ENCODE data around the gene SIGLEC12. TPM values are rescaled to one million over a fixed set of nuclear protein-coding genes. Genes with fewer than 3 reads are reported as not detected.
"Not testable (repeated sequence)": the region's sequence is repeated elsewhere in the genome, so short reads cannot be mapped to it uniquely, and the experiment has no call there.

SIGLEC12 gene
- total RNA-seq, 1 donor from 2014 or later: not detected

DNA sequence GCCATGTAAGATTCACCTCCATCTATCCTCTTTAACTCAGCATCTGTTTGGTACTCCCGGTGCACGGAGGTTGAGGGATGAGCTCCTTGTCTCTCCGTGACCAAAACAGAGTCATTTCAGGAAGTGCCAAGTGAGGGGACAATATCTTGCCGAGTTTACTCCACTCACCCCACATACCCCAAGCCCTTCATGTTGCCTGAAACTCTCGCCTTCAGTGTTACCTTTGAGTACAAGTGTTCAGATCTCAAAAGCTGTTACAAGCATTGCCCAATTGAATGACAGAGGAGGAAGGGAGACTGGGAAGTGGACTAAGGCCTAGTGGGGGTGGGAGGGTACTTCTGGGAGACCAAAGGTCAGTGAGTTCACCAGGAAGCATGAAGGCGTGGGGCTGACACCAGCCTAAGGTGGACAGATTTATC is 6.0 kb upstream of the SIGLEC12 start:
- Mint-ChIP-seq H3K4me1 (no peaks in the 10 kb centered on the region), H3K36me3 (no peaks in the 10 kb centered on the region), H3K27ac (no peak overlapping the region), H3K9me3 (peaks cover 62% of the 10 kb centered on the region), H3K27me3 (ENCODE audit: low read depth) (no peaks in the 10 kb centered on the region), H3K4me3 (no peak overlapping the region)
- DNase-seq (ENCODE audit: low spot score in 2 of 2, unreplicated experiment in 2 of 2): no peak
- no peak for TF ChIP-seq CTCF (IDR thresholded peaks at IDR 0.05; ENCODE audit: unreplicated experiment)

GRCh38 chr19:51507192-51507591 is 5.6 kb upstream of the SIGLEC12 start:
- no peak for DNase-seq (ENCODE audit: low spot score in 2 of 2, unreplicated experiment in 2 of 2)
- H3K36me3 Mint-ChIP-seq: no peaks in the 10 kb centered on the region
- no peak for TF ChIP-seq CTCF (IDR thresholded peaks at IDR 0.05; ENCODE audit: unreplicated experiment)
- H3K27me3 Mint-ChIP-seq (ENCODE audit: low read depth): no peaks in the 10 kb centered on the region
- no peak overlapping the region for H3K27ac Mint-ChIP-seq
- peaks cover 65% of the 10 kb centered on the region for H3K9me3 Mint-ChIP-seq
- H3K4me3 Mint-ChIP-seq: no peak overlapping the region
- no peaks in the 10 kb centered on the region for H3K4me1 Mint-ChIP-seq

- H3K9me3 Mint-ChIP-seq: peaks cover 69% of the 10 kb centered on the region
- no peak overlapping the region for H3K4me3 Mint-ChIP-seq
- no peak overlapping the region for H3K27ac Mint-ChIP-seq
- no peak for DNase-seq (ENCODE audit: low spot score in 2 of 2, unreplicated experiment in 2 of 2)
- H3K27me3 Mint-ChIP-seq (ENCODE audit: low read depth): no peaks in the 10 kb centered on the region
- H3K4me1 Mint-ChIP-seq: no peaks in the 10 kb centered on the region
- TF ChIP-seq CTCF (IDR thresholded peaks at IDR 0.05; ENCODE audit: unreplicated experiment): no peak
- no peaks in the 10 kb centered on the region for H3K36me3 Mint-ChIP-seq
These were observed 4.3 kb upstream of the SIGLEC12 start for GRCh38 chr19:51505904-51506303.

DNA sequence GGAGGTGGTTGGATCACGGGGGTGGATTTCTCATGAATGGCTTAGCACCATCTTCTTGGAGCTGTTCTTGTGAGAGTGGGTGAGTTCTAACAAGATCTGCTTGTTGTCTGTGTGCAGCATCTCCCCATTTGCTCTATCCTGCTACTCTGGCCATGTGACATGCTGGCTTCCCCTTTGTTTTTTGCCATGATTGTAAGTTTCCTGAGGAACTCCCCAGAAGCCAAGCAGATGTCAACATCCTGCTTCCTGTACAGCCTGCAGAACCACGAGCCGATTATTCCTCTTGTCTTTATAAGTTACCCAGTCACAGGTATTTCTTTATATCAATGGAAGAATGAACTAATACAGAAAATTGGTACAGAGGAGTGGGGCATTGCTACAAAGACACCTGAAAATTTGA is 2.3 kb upstream of the SIGLEC12 start:
- H3K9me3 Mint-ChIP-seq: peaks cover 66% of the 10 kb centered on the region

DNA sequence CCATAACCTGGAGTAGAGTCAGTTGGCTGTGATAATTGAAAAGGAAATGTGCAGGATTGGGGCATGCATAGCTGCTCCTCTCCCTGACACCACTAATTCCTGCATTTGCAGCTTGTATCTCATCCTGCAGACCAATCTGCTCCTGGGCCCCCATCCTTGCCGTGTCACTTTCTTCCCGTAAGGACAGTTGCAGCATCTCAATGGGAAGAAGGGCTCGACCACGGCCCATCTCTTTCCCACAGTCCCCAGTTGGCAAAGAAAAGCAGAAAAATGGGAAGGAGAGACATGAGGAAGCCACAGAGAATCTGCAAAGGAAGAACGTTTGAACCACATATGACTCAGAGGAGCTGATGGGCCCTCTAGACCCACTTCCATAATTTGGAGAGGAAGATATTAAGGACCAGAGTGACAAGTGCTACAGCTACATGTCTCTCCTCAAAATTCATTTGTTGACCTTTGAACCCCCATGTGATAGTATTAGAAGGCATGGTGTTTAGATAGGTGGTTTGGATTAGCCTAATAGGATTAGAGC is 1.8 kb upstream of the SIGLEC12 start:
- no peak overlapping the region for H3K4me3 Mint-ChIP-seq
- no peak overlapping the region for H3K27ac Mint-ChIP-seq
- no peak for DNase-seq (ENCODE audit: low spot score in 2 of 2, unreplicated experiment in 2 of 2)
- H3K9me3 Mint-ChIP-seq: peaks cover 68% of the 10 kb centered on the region
- no peaks in the 10 kb centered on the region for H3K4me1 Mint-ChIP-seq
- H3K27me3 Mint-ChIP-seq (ENCODE audit: low read depth): no peaks in the 10 kb centered on the region
- no peak for TF ChIP-seq CTCF (IDR thresholded peaks at IDR 0.05; ENCODE audit: unreplicated experiment)
- H3K36me3 Mint-ChIP-seq: no peaks in the 10 kb centered on the region

More for the DNA sequence above, 2.3 kb upstream of the SIGLEC12 start:
- no peak for DNase-seq (ENCODE audit: low spot score in 2 of 2, unreplicated experiment in 2 of 2)
- H3K27me3 Mint-ChIP-seq (ENCODE audit: low read depth): no peaks in the 10 kb centered on the region
- H3K36me3 Mint-ChIP-seq: no peaks in the 10 kb centered on the region
- no peak overlapping the region for H3K27ac Mint-ChIP-seq
- no peak for TF ChIP-seq CTCF (IDR thresholded peaks at IDR 0.05; ENCODE audit: unreplicated experiment)
- H3K4me3 Mint-ChIP-seq: no peak overlapping the region
- H3K4me1 Mint-ChIP-seq: no peaks in the 10 kb centered on the region

- H3K27me3 Mint-ChIP-seq (ENCODE audit: low read depth); H3K4me3 Mint-ChIP-seq; H3K36me3 Mint-ChIP-seq; H3K27ac Mint-ChIP-seq; DNase-seq (ENCODE audit: low spot score in 2 of 2, unreplicated experiment in 2 of 2); H3K4me1 Mint-ChIP-seq: not testable (repeated sequence)
- peaks cover 59% of the 10 kb centered on the region for H3K9me3 Mint-ChIP-seq
These were observed 669 bp downstream of the SIGLEC12 start for GRCh38 chr19:51500931-51501330.

All from mesothelial cell of epicardium (in vitro differentiated cells).